Rectal smooth muscle tissue (tissue), 1 donor: ENCODE data around the gene ARMC7.

ENCODE experiments used
- H3K27ac ChIP-seq: one replicate; pipeline ENCODE4 v1.7.0; 2013; ENCODE audit warnings: low read depth, low read length, inconsistent platforms
- H3K27me3 ChIP-seq: one replicate; pipeline ENCODE4 v1.7.0; 2013; ENCODE audit warnings: low read length; ENCODE audit not compliant: control insufficient read depth, insufficient read depth
- H3K36me3 ChIP-seq: one replicate; pipeline ENCODE4 v1.7.0; 2013; ENCODE audit warnings: low read length; ENCODE audit not compliant: control insufficient read depth, insufficient read depth
- H3K4me1 ChIP-seq: one replicate; pipeline ENCODE4 v1.7.0; 2013; ENCODE audit warnings: low read length; ENCODE audit not compliant: control insufficient read depth, insufficient read depth
- H3K4me3 ChIP-seq: one replicate; pipeline ENCODE4 v1.7.0; 2013; ENCODE audit warnings: low read length
- H3K9ac ChIP-seq: one replicate; pipeline ENCODE4 v1.7.0; 2013; ENCODE audit warnings: low read length

ARMC7 gene

DNA sequence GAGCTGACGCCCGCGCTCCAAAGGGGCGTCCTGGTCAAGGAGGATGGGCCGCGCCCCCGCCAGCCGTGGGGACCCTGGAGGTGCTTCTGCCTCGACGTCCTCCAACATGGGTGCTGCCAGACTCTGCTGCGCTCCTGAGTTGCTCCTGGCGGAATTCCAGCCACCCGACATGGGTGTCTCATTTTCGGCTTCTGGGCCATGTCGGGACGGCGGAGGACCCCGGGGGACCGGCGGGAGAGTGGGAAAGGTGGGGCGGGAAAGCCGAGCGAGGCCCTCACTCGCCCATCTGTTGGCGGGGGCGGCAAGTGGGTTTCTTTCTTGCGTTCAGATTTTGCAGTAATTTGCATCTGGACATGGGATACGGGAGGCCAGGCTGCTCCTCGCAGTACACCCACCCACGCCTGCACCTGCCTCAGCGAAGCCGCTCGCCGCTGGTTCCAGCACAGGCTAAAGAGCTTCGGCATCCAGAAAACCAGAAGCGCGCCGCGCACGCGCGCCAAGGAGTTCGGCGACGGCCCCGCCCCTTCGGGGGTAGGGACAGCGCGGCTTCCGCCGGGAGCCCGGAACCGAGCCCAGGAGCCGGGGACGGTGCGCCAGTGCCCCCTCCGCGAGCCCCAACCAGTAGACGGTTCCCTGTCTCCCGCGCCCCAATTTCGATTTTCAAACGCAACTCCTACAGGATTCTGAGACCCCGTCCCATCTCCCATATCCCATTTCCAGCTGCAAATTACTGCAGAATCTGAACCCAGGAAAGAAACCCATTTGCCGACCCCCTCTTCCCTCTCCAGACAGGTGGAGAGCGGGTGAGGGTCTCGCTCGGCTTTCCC is at the start of gene ARMC7:
Gene ARMC7 (plus strand): TSS at position 563 of the 827 bp plus-strand sequence. CDS start 320 bp downstream, outside the sequence.
- Histone ChIP-seq H3K4me1 (no peaks in the 10 kb centered on the region), H3K4me3 (peak within 1 kb of the TSS; percentile 82)

DNA sequence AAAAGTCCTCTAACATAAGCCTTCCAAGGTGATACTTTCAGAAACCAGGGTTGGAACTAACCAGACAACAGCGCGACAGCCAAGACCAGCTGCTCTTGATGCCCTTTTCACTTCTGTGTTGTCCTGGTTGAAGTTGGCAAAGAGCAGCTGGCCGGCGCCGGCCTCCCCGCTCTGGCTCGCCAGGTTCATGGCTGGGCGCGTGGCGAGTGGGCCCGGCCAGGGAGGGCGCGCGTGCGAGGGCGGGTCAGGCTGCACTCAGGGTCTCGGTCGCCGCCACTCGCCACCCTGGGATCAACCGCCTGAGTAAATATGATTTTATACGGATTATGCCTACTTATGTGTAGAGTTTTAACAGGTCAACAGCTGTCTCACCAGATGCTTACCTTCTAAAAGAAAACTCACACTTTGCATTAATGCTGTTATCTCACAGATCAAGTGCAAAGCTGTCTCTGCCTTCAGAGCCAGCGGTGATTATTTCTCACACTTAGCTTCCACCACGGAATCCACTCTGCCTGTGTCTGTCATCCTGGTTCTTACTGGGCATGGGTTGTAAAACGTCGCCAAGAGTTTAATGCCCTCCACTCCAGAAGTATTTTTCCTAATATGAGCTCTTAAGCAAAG is 49.2 kb upstream of the ARMC7 start:
- peaks cover 36% of the 10 kb centered on the region for H3K36me3 ChIP-seq
- H3K9ac ChIP-seq: no peak overlapping the region
- H3K4me1 ChIP-seq: peaks cover 4% of the 10 kb centered on the region
- H3K4me3 ChIP-seq: no peak overlapping the region
- H3K27me3 ChIP-seq: no peaks in the 10 kb centered on the region
- H3K27ac ChIP-seq: peak overlapping the region; percentile 67

More for the DNA sequence above, at the start of gene ARMC7:
- peak within 1 kb of the TSS; percentile 46 for H3K9ac ChIP-seq
- H3K36me3 ChIP-seq: no peaks in the 10 kb centered on the region
- no peaks in the 10 kb centered on the region for H3K27me3 ChIP-seq
- no peak within 1 kb of the TSS for H3K27ac ChIP-seq

DNA sequence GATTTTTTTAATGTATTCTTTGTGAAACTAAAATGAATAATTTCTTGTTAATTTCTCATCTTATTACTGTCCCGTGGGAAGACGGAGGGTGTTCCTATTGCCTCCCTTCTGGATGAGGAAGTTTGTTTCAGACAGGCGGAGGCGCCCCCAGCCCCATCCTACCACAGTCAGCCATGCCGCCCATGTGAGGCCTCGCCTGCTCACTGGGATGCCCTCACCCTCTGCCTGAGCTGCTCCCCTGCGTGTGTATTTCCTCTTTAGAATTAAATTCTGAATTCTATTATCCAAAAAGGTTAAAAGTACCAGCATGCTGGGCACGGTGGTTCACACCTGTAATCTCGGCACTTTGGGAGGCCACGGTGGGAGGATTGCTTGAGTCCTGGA is 48.7 kb upstream of the ARMC7 start:
- H3K36me3 ChIP-seq: peaks cover 36% of the 10 kb centered on the region
- H3K4me3 ChIP-seq: no peak overlapping the region
- H3K27ac ChIP-seq: no peak overlapping the region
- peaks cover 4% of the 10 kb centered on the region for H3K4me1 ChIP-seq
- no peaks in the 10 kb centered on the region for H3K27me3 ChIP-seq
- H3K9ac ChIP-seq: no peak overlapping the region

DNA sequence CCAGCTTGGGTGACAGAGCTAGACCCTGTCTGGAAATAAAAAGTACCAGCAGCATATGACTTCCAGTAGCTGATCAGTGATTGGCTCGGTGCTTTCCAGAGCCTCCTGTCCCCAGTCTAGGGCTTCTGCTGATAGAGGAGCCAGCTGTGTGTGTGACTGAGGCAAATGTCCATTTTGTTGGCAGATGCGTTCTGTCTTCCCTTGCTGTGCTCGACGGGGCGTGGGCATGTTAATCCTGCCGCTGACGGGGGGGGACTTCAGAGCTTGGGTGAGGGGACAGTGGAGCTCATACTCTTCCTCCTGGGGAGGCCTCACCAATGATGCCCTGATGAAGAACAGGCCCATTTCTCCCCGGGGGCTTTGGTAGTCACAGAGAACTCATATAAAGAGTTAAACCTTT is 48.2 kb upstream of the ARMC7 start:
- Histone ChIP-seq H3K27me3 (no peaks in the 10 kb centered on the region), H3K36me3 (peaks cover 36% of the 10 kb centered on the region), H3K4me1 (peaks cover 4% of the 10 kb centered on the region), H3K4me3 (no peak overlapping the region), H3K9ac (no peak overlapping the region), H3K27ac (no peak overlapping the region)

DNA sequence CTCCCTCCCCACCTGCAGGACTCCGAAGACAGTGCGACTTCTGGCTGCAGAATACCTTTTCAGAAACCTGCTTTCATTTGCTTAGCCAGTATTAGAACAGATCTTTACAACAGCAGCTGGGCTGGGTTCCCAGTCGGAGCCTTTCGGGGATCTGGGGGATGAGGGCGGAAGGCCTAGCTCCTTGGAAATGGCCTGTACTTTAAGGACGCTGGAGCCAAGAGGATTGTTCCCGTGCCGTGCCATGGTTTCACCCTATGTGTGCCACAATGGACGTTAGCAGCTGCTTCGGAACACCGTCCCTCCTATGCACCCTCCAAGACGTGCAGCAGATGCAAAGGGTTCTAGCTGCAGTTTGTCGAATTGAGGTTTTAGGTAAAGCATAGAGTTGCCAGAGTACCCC is 46.6 kb upstream of the ARMC7 start:
- no peak overlapping the region for H3K4me3 ChIP-seq
- H3K27me3 ChIP-seq: no peaks in the 10 kb centered on the region
- peaks cover 36% of the 10 kb centered on the region for H3K36me3 ChIP-seq
- H3K27ac ChIP-seq: no peak overlapping the region
- no peak overlapping the region for H3K9ac ChIP-seq
- H3K4me1 ChIP-seq: peaks cover 4% of the 10 kb centered on the region

DNA sequence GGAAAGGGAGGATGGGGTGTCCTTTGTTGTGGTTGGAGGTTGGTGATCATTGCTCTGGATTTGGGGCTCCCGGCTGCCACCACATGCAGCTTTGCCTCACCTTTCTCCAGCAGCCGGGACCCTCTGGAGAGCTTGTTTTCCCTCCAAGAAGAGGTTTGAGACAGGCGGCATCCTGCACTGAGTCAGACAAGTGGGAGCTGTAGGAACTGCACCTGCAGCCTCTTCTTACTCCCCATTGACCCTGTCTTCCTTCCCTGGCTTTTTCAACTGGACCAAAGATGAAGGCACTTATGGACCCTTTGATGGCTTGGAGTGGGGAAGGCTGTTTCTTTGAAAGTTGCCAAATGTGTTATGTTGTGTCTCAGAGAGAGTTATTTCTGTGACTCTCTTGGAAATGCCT is 46.1 kb upstream of the ARMC7 start:
- Histone ChIP-seq H3K9ac (no peak overlapping the region), H3K27me3 (no peaks in the 10 kb centered on the region), H3K4me3 (no peak overlapping the region), H3K36me3 (peaks cover 36% of the 10 kb centered on the region), H3K27ac (no peak overlapping the region), H3K4me1 (peaks cover 4% of the 10 kb centered on the region)

DNA sequence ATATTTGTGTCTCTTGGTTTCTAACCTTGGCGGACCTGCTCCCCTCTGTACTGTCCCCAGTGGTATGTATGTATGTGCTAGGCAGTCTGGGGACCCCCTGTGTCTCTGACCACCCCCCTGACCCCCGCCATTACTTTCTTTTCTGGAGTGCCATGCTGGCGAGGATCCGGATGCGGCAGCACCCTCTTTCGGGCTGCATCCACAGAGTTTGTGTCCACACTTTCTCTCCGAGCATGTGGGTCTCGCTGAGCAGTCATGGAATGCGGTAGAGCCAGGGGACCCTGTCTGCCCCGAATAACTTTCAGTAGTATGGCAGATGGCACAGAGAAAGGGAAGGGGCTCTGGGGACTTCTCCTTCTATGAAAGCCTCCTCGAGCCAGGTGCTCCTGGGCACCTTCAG is 45.7 kb upstream of the ARMC7 start:
- H3K27ac ChIP-seq: no peak overlapping the region
- no peaks in the 10 kb centered on the region for H3K27me3 ChIP-seq
- no peak overlapping the region for H3K4me3 ChIP-seq
- no peak overlapping the region for H3K9ac ChIP-seq
- peaks cover 4% of the 10 kb centered on the region for H3K4me1 ChIP-seq
- peaks cover 36% of the 10 kb centered on the region for H3K36me3 ChIP-seq

DNA sequence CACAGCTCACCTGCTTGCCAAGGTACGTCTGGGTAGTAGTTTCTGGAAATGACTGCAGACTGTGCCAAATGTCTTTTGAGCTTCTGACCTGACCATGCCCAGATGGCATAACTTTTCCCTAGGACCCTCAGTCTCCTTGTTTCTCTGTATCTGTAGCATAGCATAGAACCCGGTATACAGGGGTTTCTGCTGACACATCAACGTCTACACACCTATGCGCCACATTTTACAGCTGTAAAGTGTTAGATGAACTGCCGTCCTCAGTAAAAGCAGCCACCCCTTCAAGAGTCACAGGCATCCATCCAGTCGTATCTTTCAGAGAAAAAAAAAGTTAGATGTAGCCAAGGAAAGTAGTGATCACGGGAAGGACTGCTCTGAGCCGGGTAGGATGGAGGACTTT is 45.3 kb upstream of the ARMC7 start:
- no peak overlapping the region for H3K4me3 ChIP-seq
- no peaks in the 10 kb centered on the region for H3K27me3 ChIP-seq
- peaks cover 4% of the 10 kb centered on the region for H3K4me1 ChIP-seq
- no peak overlapping the region for H3K9ac ChIP-seq
- peaks cover 36% of the 10 kb centered on the region for H3K36me3 ChIP-seq
- no peak overlapping the region for H3K27ac ChIP-seq

DNA sequence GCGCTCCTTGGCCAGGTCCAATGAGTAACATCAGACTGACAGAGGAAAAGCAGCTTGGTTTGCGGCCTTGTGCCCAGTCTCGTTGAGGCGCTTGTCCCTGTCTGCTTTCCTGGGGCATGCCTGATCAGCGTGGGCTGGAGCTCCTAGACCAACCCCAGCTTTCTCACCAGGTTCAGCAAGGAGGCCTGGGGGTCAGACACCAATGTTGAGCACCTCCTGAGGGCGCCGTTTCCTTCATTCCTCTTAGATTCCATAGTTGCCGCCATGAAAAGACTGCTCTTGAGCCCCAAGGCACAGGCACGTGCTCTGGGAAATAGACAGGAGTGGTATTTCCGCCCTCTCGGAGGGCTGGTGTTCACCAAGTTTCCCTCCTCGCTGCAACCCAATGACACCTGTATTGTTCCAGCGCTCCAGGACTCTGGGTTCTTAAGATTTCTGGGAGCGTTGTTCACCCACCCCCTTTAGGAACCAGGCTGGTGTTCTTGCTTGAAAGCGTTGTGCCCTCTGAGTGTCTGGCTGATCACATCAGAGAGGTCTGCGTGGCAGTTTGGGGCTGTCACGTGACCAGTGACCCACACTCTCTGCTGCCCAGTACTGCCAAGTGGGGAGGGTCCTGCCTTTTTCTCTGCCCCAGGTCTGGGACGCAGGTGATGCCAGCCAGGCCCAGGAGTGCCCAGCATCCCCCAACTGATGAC is 44.8 kb upstream of the ARMC7 start:
- Histone ChIP-seq H3K4me1 (no peaks in the 10 kb centered on the region), H3K4me3 (no peak overlapping the region), H3K27ac (no peak overlapping the region), H3K9ac (no peak overlapping the region), H3K27me3 (no peaks in the 10 kb centered on the region), H3K36me3 (peaks cover 36% of the 10 kb centered on the region)

DNA sequence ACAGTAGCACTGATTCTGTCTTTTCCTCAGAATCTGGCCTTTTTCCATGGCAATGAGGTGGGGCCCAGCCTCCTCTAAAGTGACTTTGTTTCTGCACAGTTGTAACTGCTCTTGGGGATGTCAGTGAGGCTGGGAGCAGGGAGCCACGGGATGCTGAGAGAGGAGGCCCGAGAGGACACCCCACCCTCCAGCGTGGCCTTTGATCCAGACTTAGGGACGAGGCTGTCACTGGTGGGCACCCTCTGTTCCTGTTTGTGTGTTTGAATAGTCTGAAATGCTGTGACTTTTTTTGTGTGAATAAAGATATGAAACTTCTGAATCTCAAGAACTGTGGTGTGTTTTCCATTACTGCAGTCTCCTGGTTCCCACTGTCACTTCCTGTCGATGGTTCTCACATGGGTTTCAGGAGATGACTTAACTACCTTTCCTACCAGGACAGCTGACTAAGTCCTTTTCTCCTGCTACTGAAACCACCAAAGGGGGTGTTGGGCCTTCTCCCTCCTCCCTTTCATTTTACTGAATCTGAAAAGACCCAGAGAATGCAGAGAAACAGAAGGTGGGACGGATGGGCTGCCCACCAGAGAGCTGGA is 44.1 kb upstream of the ARMC7 start:
- Histone ChIP-seq H3K36me3 (peaks cover 34% of the 10 kb centered on the region), H3K9ac (no peak overlapping the region), H3K27me3 (no peaks in the 10 kb centered on the region), H3K27ac (no peak overlapping the region), H3K4me1 (no peaks in the 10 kb centered on the region), H3K4me3 (no peak overlapping the region)

DNA sequence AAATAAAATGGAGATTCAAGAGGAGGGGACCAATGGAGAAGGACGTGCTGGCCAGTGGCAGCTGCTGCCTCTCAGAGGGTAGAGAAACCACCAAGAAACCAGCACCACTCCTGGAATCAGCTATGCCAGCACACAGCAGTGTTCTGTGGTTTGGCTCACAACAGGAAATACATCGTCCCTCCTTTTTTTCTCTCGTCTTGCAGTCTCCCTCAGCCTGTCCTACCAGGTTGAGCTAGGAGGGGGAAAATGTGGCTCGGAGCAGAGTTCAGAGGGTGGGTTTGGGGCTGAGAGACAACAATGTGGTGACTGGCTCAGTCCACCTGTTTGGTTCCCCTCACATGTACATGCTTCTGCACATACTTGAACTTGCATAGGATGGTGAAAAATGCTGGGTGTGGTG is 41.9 kb upstream of the ARMC7 start:
- Histone ChIP-seq H3K9ac (no peak overlapping the region), H3K36me3 (peaks cover 16% of the 10 kb centered on the region), H3K4me1 (no peaks in the 10 kb centered on the region), H3K4me3 (no peak overlapping the region), H3K27me3 (no peaks in the 10 kb centered on the region), H3K27ac (no peak overlapping the region)

DNA sequence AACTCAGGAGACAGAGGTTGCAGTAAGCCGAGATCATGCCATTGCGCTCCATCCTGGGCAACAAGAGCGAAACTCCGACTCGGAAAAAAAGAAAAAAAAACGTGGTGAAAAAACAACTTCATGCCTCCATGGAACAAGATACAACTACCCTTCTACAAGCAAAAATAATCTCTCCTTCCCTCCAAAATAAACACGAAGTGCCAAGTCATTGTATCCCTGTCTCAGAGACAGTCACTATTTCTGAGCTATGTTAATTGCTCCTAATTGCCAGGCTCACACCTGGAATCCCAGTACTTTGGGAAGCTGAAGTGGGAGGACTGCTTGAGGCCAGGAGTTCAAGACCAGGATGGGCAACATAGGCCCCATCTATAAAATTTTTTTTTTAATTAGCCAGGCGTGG is 41.0 kb upstream of the ARMC7 start:
- Histone ChIP-seq H3K27me3 (no peaks in the 10 kb centered on the region), H3K9ac (no peak overlapping the region), H3K27ac (no peak overlapping the region), H3K4me1 (no peaks in the 10 kb centered on the region), H3K36me3 (peaks cover 7% of the 10 kb centered on the region), H3K4me3 (no peak overlapping the region)
